H1 (cell line): ENCODE measurements around the gene CAPN14. TPM values are rescaled to one million over a fixed set of nuclear protein-coding genes. Genes with fewer than 3 reads are reported as not detected.

Experiments
- HDAC6 ChIP-seq: IDR thresholded peaks from one replicate; pipeline ENCODE4 v1.7.1; 2012; ENCODE audit warnings: low read depth, mild to moderate bottlenecking, inconsistent platforms, low read length, moderate library complexity
- NRF1 ChIP-seq: IDR thresholded peaks from 2 replicates; pipeline ENCODE4 v1.6.1; 2011; ENCODE audit warnings: mild to moderate bottlenecking, low read depth, low read length, improper control_type of control experiment
- POLR2A ChIP-seq, 2 experiments: IDR thresholded peaks; 1 replicate in 1 of 2; 2 replicates in 1 of 2; pipeline ENCODE4 v1.6.1; 2011; ENCODE audit warnings: low read depth in 2 of 2, low read length in 2 of 2, mild to moderate bottlenecking in 2 of 2; ENCODE audit errors: control extremely low read depth in 1 of 2
- RAD21 ChIP-seq, 2 experiments: IDR thresholded peaks in 1 of 2; conservative IDR thresholded peaks in 1 of 2; 2 replicates each; pipeline ENCODE4 v1.6.1; 2011; ENCODE audit warnings: low read depth in 2 of 2, low read length in 2 of 2, improper control_type of control experiment in 1 of 2, inconsistent platforms in 1 of 2, mild to moderate bottlenecking in 1 of 2, moderate library complexity in 1 of 2
- SIN3A ChIP-seq, 2 experiments: IDR thresholded peaks in 1 of 2; conservative IDR thresholded peaks in 1 of 2; 2 replicates each; pipeline ENCODE4 v1.6.1; 2011 to 2012; ENCODE audit warnings: low read length in 2 of 2, improper control_type of control experiment in 1 of 2, low read depth in 1 of 2, mild to moderate bottlenecking in 1 of 2
- SRF ChIP-seq: IDR thresholded peaks from 2 replicates; pipeline ENCODE4 v1.6.1; 2011; ENCODE audit warnings: mild to moderate bottlenecking, low read depth, low read length, moderate library complexity
- polyA plus RNA-seq, 7 experiments: library from polyadenylated mRNA; depleted of rRNA in 3 of 7; stranded (reverse) in 5 of 7; unstranded in 2 of 7; fragments of >200 nt in 5 of 7; fragments of 200-250 nt in 2 of 7; gene quantifications; 1 replicate in 5 of 7; 2 replicates in 1 of 7; 4 replicates in 1 of 7; pipeline versions ENCODE4 v1.2.1 to v1.2.3, GENCODE V29; 2011 to 2013; ENCODE audit warnings: missing spikeins in 2 of 7, mixed read lengths in 2 of 7
- total RNA-seq: library from RNA; stranded (reverse); fragmentation: NEBNext Ultra II Directional; extraction: Animal tissue kit (Norgen Biotek cat#: 25700); gene quantifications from 2 replicates; pipeline ENCODE4 v1.2.1, GENCODE V29; 2021
- TF ChIP-seq, protein P1 (sequence below): IDR thresholded peaks from 2 replicates; pipeline ENCODE4 v1.6.1; 2012; ENCODE audit warnings: low read length, inconsistent platforms

Gene CAPN14
- total and polyA plus RNA-seq, 2 of the 8 experiments (the other 6 are each of a cell fraction or from before 2014, with no cell fraction given): 0.07 TPM; not detected in 1

DNA sequence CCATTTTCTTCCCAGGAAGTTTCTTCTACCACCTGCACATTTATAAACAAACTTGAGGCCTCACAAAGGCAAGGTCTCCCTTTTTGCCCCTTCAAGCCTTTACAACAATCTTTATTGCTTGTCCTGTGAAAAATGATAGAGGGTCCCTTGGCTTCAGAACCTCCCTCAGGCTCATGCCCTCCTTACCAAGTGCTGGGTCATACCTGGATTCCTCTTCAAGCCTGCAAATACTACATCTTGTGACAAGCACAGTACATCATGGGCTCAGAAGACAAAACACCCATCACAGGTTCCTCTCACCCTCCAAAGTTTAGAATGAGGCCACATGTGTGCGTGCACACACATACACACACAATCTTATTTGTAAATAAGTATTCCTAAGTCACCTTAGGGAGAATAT is 9.1 kb downstream of the CAPN14 start (continued):
- TF ChIP-seq HDAC6 (no peak), POLR2A (IDR thresholded peaks at IDR 0.05; ENCODE audit: control extremely low read depth in 1 of 2, low read depth in 2 of 2, low read length in 2 of 2) (no peak), NRF1 (no peak), RAD21 (IDR thresholded peaks at IDR 0.05 in 1 of 2, conservative IDR thresholded peaks at IDR 0.05 in 1 of 2; ENCODE audit: low read depth in 2 of 2, low read length in 2 of 2) (no peak), SIN3A (conservative IDR thresholded peaks at IDR 0.05 in 1 of 2, IDR thresholded peaks at IDR 0.05 in 1 of 2; ENCODE audit: low read depth in 1 of 2, low read length in 2 of 2) (no peak), SRF (no peak)
- TF ChIP-seq, protein P1, sequence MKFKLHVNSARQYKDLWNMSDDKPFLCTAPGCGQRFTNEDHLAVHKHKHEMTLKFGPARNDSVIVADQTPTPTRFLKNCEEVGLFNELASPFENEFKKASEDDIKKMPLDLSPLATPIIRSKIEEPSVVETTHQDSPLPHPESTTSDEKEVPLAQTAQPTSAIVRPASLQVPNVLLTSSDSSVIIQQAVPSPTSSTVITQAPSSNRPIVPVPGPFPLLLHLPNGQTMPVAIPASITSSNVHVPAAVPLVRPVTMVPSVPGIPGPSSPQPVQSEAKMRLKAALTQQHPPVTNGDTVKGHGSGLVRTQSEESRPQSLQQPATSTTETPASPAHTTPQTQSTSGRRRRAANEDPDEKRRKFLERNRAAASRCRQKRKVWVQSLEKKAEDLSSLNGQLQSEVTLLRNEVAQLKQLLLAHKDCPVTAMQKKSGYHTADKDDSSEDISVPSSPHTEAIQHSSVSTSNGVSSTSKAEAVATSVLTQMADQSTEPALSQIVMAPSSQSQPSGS: no peak
